ENCODE measurements around the gene HMGN4. TPM values are rescaled to one million over a fixed set of nuclear protein-coding genes. Genes with fewer than 3 reads are reported as not detected.

The HMGN4 gene
- total and polyA plus RNA-seq, 9 of the 15 experiments (the other 6 are each of a cell fraction or from before 2014, with no cell fraction given), result 35.4 to 134 (median 94.1) TPM

GRCh38 chr6:26553264-26553634 is 15.1 kb downstream of the HMGN4 start (continued):
- TF ChIP-seq, protein P1, sequence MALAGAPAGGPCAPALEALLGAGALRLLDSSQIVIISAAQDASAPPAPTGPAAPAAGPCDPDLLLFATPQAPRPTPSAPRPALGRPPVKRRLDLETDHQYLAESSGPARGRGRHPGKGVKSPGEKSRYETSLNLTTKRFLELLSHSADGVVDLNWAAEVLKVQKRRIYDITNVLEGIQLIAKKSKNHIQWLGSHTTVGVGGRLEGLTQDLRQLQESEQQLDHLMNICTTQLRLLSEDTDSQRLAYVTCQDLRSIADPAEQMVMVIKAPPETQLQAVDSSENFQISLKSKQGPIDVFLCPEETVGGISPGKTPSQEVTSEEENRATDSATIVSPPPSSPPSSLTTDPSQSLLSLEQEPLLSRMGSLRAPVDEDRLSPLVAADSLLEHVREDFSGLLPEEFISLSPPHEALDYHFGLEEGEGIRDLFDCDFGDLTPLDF (CRISPR knock-in tag; IDR thresholded peaks at IDR 0.05), result no peak
- TF ChIP-seq LCOR (CRISPR knock-in tag; IDR thresholded peaks at IDR 0.05) (peak; percentile 77; the same call in 1 of the 2 replicates), DIDO1 (tag; IDR thresholded peaks at IDR 0.05; ENCODE audit: low read depth) (no peak), NR4A1 (CRISPR knock-in tag; IDR thresholded peaks at IDR 0.05) (no peak), NR4A1 (tag; IDR thresholded peaks at IDR 0.05) (no peak), ZNF23 (CRISPR knock-in tag; IDR thresholded peaks at IDR 0.05) (no peak), SMARCA4 (IDR thresholded peaks at IDR 0.05) (no peak), DPF2 (IDR thresholded peaks at IDR 0.05) (no peak), KDM2B (CRISPR knock-in tag; IDR thresholded peaks at IDR 0.05) (0 out of 2 replicates have a peak, but pooled peaks have one; percentile 8), ZFP30 (CRISPR knock-in tag; IDR thresholded peaks at IDR 0.05; ENCODE audit: borderline replicate concordance) (no peak), GATAD2B (IDR thresholded peaks at IDR 0.05; ENCODE audit: borderline replicate concordance) (peak; percentile 57; the same call in 1 of the 2 replicates), HNRNPH1 (optimal IDR thresholded peaks at IDR 0.05; ENCODE audit: low read depth, low read length) (no peak), SMAD4 (CRISPR knock-in tag; conservative IDR thresholded peaks at IDR 0.05) (no peak), CEBPB (tag; IDR thresholded peaks at IDR 0.05) (no peak), NCOR1 (IDR thresholded peaks at IDR 0.05) (no peak), PRPF4 (IDR thresholded peaks at IDR 0.05; ENCODE audit: insufficient read depth, low read depth, low read length, poor library complexity, severe bottlenecking) (no peak), ARNT (IDR thresholded peaks at IDR 0.05) (peak; percentile 17 to 76), ZNF695 (CRISPR knock-in tag; IDR thresholded peaks at IDR 0.05) (no peak), BDP1 (IDR thresholded peaks at IDR 0.05; ENCODE audit: insufficient read depth, insufficient read length) (peak; percentile 61), TOE1 (IDR thresholded peaks at IDR 0.05; ENCODE audit: borderline replicate concordance) (no peak; the same call in 1 of the 2 replicates), TOE1 (CRISPR knock-in tag; IDR thresholded peaks at IDR 0.05; ENCODE audit: borderline replicate concordance, low read depth) (no peak), FUS (optimal IDR thresholded peaks at IDR 0.05; ENCODE audit: low read depth, low read length) (no peak), JUND (IDR thresholded peaks at IDR 0.05; ENCODE audit: borderline replicate concordance, low read depth, low read length) (peak; percentile 69; the same call in 1 of the 2 replicates), JUND (tag; IDR thresholded peaks at IDR 0.05; ENCODE audit: borderline replicate concordance, low read depth, low read length) (no peak; the same call in 2 of the 3 replicates), TCF7 (IDR thresholded peaks at IDR 0.05; ENCODE audit: borderline replicate concordance) (no peak), SIX5 (IDR thresholded peaks at IDR 0.05; ENCODE audit: borderline replicate concordance in 1 of 2, insufficient read depth in 1 of 2, low read depth in 1 of 2, low read length in 2 of 2) (no peak), PCBP1 (IDR thresholded peaks at IDR 0.05; ENCODE audit: low read depth, low read length, poor library complexity, severe bottlenecking) (no peak)
- TF ChIP-seq, protein P2, sequence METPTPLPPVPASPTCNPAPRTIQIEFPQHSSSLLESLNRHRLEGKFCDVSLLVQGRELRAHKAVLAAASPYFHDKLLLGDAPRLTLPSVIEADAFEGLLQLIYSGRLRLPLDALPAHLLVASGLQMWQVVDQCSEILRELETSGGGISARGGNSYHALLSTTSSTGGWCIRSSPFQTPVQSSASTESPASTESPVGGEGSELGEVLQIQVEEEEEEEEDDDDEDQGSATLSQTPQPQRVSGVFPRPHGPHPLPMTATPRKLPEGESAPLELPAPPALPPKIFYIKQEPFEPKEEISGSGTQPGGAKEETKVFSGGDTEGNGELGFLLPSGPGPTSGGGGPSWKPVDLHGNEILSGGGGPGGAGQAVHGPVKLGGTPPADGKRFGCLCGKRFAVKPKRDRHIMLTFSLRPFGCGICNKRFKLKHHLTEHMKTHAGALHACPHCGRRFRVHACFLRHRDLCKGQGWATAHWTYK (CRISPR knock-in tag; IDR thresholded peaks at IDR 0.05), result no peak
- TF ChIP-seq, protein P3, sequence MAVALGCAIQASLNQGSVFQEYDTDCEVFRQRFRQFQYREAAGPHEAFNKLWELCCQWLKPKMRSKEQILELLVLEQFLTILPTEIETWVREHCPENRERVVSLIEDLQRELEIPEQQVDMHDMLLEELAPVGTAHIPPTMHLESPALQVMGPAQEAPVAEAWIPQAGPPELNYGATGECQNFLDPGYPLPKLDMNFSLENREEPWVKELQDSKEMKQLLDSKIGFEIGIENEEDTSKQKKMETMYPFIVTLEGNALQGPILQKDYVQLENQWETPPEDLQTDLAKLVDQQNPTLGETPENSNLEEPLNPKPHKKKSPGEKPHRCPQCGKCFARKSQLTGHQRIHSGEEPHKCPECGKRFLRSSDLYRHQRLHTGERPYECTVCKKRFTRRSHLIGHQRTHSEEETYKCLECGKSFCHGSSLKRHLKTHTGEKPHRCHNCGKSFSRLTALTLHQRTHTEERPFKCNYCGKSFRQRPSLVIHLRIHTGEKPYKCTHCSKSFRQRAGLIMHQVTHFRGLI (CRISPR knock-in tag; IDR thresholded peaks at IDR 0.05), result no peak

Data from K562 (cell line).